IMR-90 (cell line): Measurements from ENCODE around the gene MRPS18A. TPM values are rescaled to one million over a fixed set of nuclear protein-coding genes. Genes with fewer than 3 reads are reported as not detected.

Experiments
- ATAC-seq: fragments of 200-7000 bp; cut with Tn5 transposase; 2 replicates; pipeline ENCODE4 v1.9.1; 2020; ENCODE audit warnings: low read depth, mild to moderate bottlenecking, moderate library complexity
- BruUV-seq: library from RNA; stranded (reverse); fragments of 400-500 nt; replicated peaks from 2 replicates; lab custom pipeline; 2021; lab: Mats Ljungman, UMichigan
- CTCF ChIA-PET: fragments of 300-600 bp; formaldehyde crosslinking; extraction: SDS; loops from one replicate; lab custom pipeline; 2021; ENCODE audit warnings: antibody characterized with exemption; lab: Yijun Ruan, JAX
- POLR2A ChIA-PET: fragments of 300-600 bp; sonication (Branson Sonifier 250); formaldehyde crosslinking; loops from one replicate; lab custom pipeline; 2022; ENCODE audit warnings: antibody characterized with exemption; ENCODE audit not compliant: unreplicated experiment; lab: Charles Lee
- DNase-seq: peaks from one replicate; pipeline ENCODE4 v3.0.0; 2013
- H2AFZ ChIP-seq: replicated peaks from 2 replicates; pipeline ENCODE3; 2013; ENCODE audit warnings: low read length, mild to moderate bottlenecking; ENCODE audit not compliant: poor library complexity
- H2AK5ac ChIP-seq: 2 replicates; pipeline ENCODE4 v1.6.1; 2013; ENCODE audit warnings: low read depth, low read length, inconsistent platforms
- H2AK9ac ChIP-seq: replicated peaks from 2 replicates; pipeline ENCODE3; 2013; ENCODE audit warnings: mild to moderate bottlenecking, low read depth, low read length, moderate library complexity; ENCODE audit not compliant: poor library complexity
- H2BK120ac ChIP-seq: 2 replicates; pipeline ENCODE4 v1.6.1; 2013; ENCODE audit warnings: low read depth, low read length, inconsistent platforms
- H2BK15ac ChIP-seq: 3 replicates; pipeline ENCODE4 v1.6.1; 2013; ENCODE audit warnings: low read depth, low read length, inconsistent platforms
- H2BK20ac ChIP-seq: 2 replicates; pipeline ENCODE4 v1.6.1; 2013; ENCODE audit warnings: low read depth, mild to moderate bottlenecking, inconsistent platforms, low read length, moderate library complexity
- H2BK5ac ChIP-seq: 2 replicates; pipeline ENCODE4 v1.6.1; 2013; ENCODE audit warnings: mild to moderate bottlenecking, low read depth, low read length, inconsistent platforms; ENCODE audit not compliant: poor library complexity, severe bottlenecking
- H3K14ac ChIP-seq: replicated peaks from 2 replicates; pipeline ENCODE4 v1.6.1; 2013; ENCODE audit warnings: low read depth, low read length, inconsistent platforms
- H3K18ac ChIP-seq: 2 replicates; pipeline ENCODE4 v1.6.1; 2013; ENCODE audit warnings: low read depth, low read length, control low read depth
- H3K23ac ChIP-seq: 2 replicates; pipeline ENCODE4 v1.6.1; 2013; ENCODE audit warnings: low read depth, low read length, inconsistent platforms
- H3K27ac ChIP-seq: 2 replicates; pipeline ENCODE4 v1.5.1; 2013; ENCODE audit warnings: mild to moderate bottlenecking, control low read depth, low read length; ENCODE audit not compliant: insufficient read depth
- H3K27me3 ChIP-seq: 2 replicates; pipeline ENCODE4 v1.6.1; 2013; ENCODE audit warnings: low read length; ENCODE audit not compliant: control insufficient read depth, insufficient read depth
- H3K36me3 ChIP-seq: 2 replicates; pipeline ENCODE4 v1.6.1; 2013; ENCODE audit warnings: low read length, mixed read lengths; ENCODE audit not compliant: control insufficient read depth, insufficient read depth
- H3K4ac ChIP-seq: 2 replicates; pipeline ENCODE4 v1.6.1; 2013; ENCODE audit warnings: low read depth, low read length, inconsistent platforms
- H3K4me1 ChIP-seq: 2 replicates; pipeline ENCODE4 v1.6.1; 2013; ENCODE audit warnings: low read length, mixed read lengths; ENCODE audit not compliant: control insufficient read depth, insufficient read depth
- H3K4me2 ChIP-seq: 2 replicates; pipeline ENCODE4 v1.6.1; 2013; ENCODE audit warnings: low read depth, mild to moderate bottlenecking, control low read depth, low read length, moderate library complexity
- H3K4me3 ChIP-seq: 2 replicates; pipeline ENCODE4 v1.5.1; 2013; ENCODE audit warnings: low read depth, mild to moderate bottlenecking, control low read depth, low read length, moderate library complexity; ENCODE audit not compliant: insufficient read depth
- H3K56ac ChIP-seq: 2 replicates; pipeline ENCODE4 v1.6.1; 2013; ENCODE audit warnings: low read length, inconsistent platforms; ENCODE audit not compliant: insufficient read depth; ENCODE audit errors: extremely low read depth
- H3K79me1 ChIP-seq, 2 experiments: 2 replicates each; pipeline ENCODE4 v1.6.1; 2013; ENCODE audit warnings: low read length in 2 of 2, inconsistent platforms in 1 of 2, low read depth in 1 of 2
- H3K9ac ChIP-seq: 2 replicates; pipeline ENCODE4 v1.6.1; 2013; ENCODE audit warnings: low read depth, low read length, control low read depth
- H3K9me1 ChIP-seq: 2 replicates; pipeline ENCODE4 v1.6.1; 2013; ENCODE audit warnings: low read length, inconsistent platforms; ENCODE audit not compliant: insufficient read depth
- H3K9me3 ChIP-seq: 2 replicates; pipeline ENCODE4 v1.6.1; 2013; ENCODE audit warnings: low read length; ENCODE audit not compliant: control insufficient read depth, insufficient read depth
- H4K20me1 ChIP-seq: 2 replicates; pipeline ENCODE4 v1.6.1; 2013; ENCODE audit warnings: low read length, inconsistent platforms; ENCODE audit not compliant: insufficient read depth
- H4K5ac ChIP-seq: 2 replicates; pipeline ENCODE4 v1.6.1; 2013; ENCODE audit warnings: mild to moderate bottlenecking, low read depth, low read length, control low read depth
- H4K8ac ChIP-seq, 2 experiments: 2 replicates each; pipeline ENCODE4 v1.6.1; 2013; ENCODE audit warnings: low read depth in 2 of 2, low read length in 2 of 2, control low read depth in 1 of 2, inconsistent platforms in 1 of 2
- H4K91ac ChIP-seq: 2 replicates; pipeline ENCODE4 v1.6.1; 2013; ENCODE audit warnings: low read depth, low read length, inconsistent platforms; ENCODE audit not compliant: insufficient read depth
- BHLHE40 ChIP-seq: fragments of 150-350 bp; IDR thresholded peaks from 2 replicates; pipeline ENCODE4 v1.6.1; 2016; ENCODE audit warnings: mild to moderate bottlenecking, low read depth, low read length
- MAFK ChIP-seq: IDR thresholded peaks from 2 replicates; pipeline ENCODE4 v1.6.1; 2012; ENCODE audit warnings: low read depth, low read length, improper control_type of control experiment
- WGBS, 2 experiments: methylation state at CpG; one replicate each; pipeline versions ENCODE4 v1.1.5 to v1.1.7; 2013; ENCODE audit warnings: missing lambda C conversion rate in 2 of 2; ENCODE audit not compliant: insufficient read length in 1 of 2; ENCODE audit errors: extremely low coverage in 2 of 2; 5-methylcytosine and 5-hydroxymethylcytosine counted together
- dilution Hi-C: fragments of 300-500 bp; cut with HindIII; formaldehyde crosslinking; loops from one replicate; pipeline ENCODE4 v1.14.3; 2018; ENCODE audit warnings: low sequenced_read_pairs; ENCODE audit not compliant: unreplicated experiment
- in situ Hi-C: fragments of 300-500 bp; cut with MboI; formaldehyde crosslinking; loops from 3 replicates; pipeline ENCODE4 v1.14.3; 2019; ENCODE audit warnings: low sequenced_read_pairs, inconsistent platforms, mixed read lengths
- intact Hi-C: fragments of 100-400 bp; cut with micrococcal nuclease; formaldehyde crosslinking; loops from 2 replicates; pipeline ENCODE4 v1.10.0; 2022
- polyA plus RNA-seq, 3 experiments: library from polyadenylated mRNA; depleted of rRNA; stranded (reverse); fragments of >200 nt; gene quantifications; 2 replicates each; pipeline ENCODE4 v1.2.3, GENCODE V29; 2012; ENCODE audit warnings: low replicate concordance in 1 of 3
- total RNA-seq: library from RNA; depleted of rRNA; stranded (reverse); fragments of >200 nt; gene quantifications from 2 replicates; pipeline ENCODE4 v1.2.3, GENCODE V29; 2012

Gene MRPS18A
- total and polyA plus RNA-seq, 2 of the 4 experiments (the other 2 are of a cell fraction): 47.0 to 56.6 TPM

- peak; percentile 30; the same call in 1 of the 2 replicates for ATAC-seq
These were observed 8.3 kb upstream of the MRPS18A start for GRCh38 chr6:43695967-43696291.

More at GRCh38 chr6:43695967-43696291, 8.3 kb upstream of the MRPS18A start:
- no peak overlapping the region for H2BK5ac ChIP-seq
- dilution Hi-C loops (no loop called here), intact Hi-C loops (no loop called here), in situ Hi-C loops (no loop called here)
- WGBS, 2 experiments: no CpG with 5 or more reads among the region's 4 CpGs
- no TSS peak for BruUV-seq
- H3K9me3 ChIP-seq: no peaks in the 10 kb centered on the region
- H3K27ac ChIP-seq: peak overlapping the region; percentile 8; the same call in 1 of the 2 replicates
- no peak overlapping the region; the same call in 1 of the 2 replicates for H3K4me2 ChIP-seq
- no peak overlapping the region for H4K91ac ChIP-seq
- no peak overlapping the region for H3K9ac ChIP-seq
- H2AFZ ChIP-seq: no peak overlapping the region
- no peaks in the 10 kb centered on the region for H3K79me1 ChIP-seq
- H4K8ac ChIP-seq: no peak overlapping the region
- no peak overlapping the region for H3K14ac ChIP-seq
- no peak overlapping the region for H2AK9ac ChIP-seq
- H3K23ac ChIP-seq: no peak overlapping the region
- H2BK120ac ChIP-seq: no peak overlapping the region
- H2AK5ac ChIP-seq: no peak overlapping the region
- H3K36me3 ChIP-seq: no peaks in the 10 kb centered on the region
- TF ChIP-seq BHLHE40 (peak; percentile 26; the same call in 1 of the 2 replicates), MAFK (no peak)
- H3K27me3 ChIP-seq: no peaks in the 10 kb centered on the region
- no peak overlapping the region for H3K4ac ChIP-seq
- peaks cover 5% of the 10 kb centered on the region for H3K9me1 ChIP-seq
- H2BK15ac ChIP-seq: no peak overlapping the region
- no peak overlapping the region for H4K5ac ChIP-seq
- no peak overlapping the region for H3K4me3 ChIP-seq
- no peaks in the 10 kb centered on the region for H4K20me1 ChIP-seq
- no peak overlapping the region for H2BK20ac ChIP-seq
- peaks cover 18% of the 10 kb centered on the region for H3K4me1 ChIP-seq
- ChIA-PET POLR2A (no interaction called here), CTCF (interaction anchor here (0.6 kb wide), 1 partner anchor 526 kb away, joined by 5 read pairs; no protein-coding TSS in a partner anchor)
- H3K18ac ChIP-seq: no peak overlapping the region; the same call in 1 of the 2 replicates
- DNase-seq: peak; percentile 61
- H3K56ac ChIP-seq: no peak overlapping the region
